ENCODE results near the gene ECHS1. TPM values are rescaled to one million over a fixed set of nuclear protein-coding genes. Genes with fewer than 3 reads are reported as not detected.

ECHS1 gene
- total RNA-seq, 6 experiments from 2014 or later: 105 to 137 (median 114) TPM

DNA sequence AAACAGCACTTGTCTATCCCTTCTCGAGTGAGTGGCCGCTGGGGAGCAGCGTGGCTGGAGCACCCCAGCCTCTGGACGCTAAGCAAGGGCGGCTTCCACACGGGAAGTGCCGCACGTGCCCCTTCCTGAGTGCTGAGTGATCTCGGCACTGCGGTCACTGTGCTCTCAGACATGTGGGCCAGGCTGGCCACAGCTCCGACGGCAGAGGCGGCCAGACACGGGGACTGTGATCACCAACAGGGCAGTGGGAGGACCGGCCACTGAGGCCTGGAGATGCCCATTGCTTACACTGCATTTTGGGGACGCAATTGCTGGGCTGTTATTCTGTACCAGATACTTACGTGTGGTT is 7.0 kb downstream of the ECHS1 start:
- Mint-ChIP-seq H3K4me3 (no peak overlapping the region), H3K36me3 (ENCODE audit: low read depth) (peaks cover 41% of the 10 kb centered on the region), H3K27me3 (ENCODE audit: insufficient read depth) (peaks cover 2% of the 10 kb centered on the region), H3K4me1 (ENCODE audit: low read depth) (no peaks in the 10 kb centered on the region), H3K27ac (no peak overlapping the region), H3K9me3 (no peaks in the 10 kb centered on the region)
- no peak for DNase-seq
- TF ChIP-seq, protein P1, sequence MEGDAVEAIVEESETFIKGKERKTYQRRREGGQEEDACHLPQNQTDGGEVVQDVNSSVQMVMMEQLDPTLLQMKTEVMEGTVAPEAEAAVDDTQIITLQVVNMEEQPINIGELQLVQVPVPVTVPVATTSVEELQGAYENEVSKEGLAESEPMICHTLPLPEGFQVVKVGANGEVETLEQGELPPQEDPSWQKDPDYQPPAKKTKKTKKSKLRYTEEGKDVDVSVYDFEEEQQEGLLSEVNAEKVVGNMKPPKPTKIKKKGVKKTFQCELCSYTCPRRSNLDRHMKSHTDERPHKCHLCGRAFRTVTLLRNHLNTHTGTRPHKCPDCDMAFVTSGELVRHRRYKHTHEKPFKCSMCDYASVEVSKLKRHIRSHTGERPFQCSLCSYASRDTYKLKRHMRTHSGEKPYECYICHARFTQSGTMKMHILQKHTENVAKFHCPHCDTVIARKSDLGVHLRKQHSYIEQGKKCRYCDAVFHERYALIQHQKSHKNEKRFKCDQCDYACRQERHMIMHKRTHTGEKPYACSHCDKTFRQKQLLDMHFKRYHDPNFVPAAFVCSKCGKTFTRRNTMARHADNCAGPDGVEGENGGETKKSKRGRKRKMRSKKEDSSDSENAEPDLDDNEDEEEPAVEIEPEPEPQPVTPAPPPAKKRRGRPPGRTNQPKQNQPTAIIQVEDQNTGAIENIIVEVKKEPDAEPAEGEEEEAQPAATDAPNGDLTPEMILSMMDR (IDR thresholded peaks at IDR 0.05): no peak

DNA sequence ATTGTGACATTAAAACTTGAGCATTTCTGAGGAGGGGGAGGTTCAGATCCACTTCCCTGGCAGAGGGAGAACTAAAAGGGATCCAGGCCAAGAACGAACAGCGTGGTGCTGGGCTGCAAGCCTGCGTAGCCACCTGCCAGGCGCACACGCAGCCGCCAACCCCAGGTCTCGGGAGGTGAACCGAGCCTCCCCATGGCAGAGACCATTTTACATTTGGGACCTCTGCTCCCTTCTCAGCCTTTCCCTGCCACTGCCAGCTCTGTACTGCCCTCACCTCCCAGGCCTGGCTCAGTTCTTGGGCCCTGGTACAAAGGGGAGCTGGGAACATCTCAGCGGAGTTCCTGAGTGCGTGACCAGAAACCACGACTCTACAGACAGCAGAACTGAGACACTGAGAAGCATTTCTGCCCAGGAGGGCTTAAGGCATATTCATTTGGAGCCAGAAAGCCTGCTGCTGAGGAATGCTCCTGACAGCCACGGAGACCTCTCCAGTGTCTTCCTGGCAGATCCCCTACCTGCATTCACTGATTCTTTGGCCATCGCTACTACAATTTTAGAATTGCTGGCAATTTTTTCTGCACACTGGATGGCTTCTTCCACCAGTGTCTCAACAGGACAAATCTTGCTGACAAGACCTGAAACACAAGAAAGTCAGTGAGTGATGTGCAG is 7.6 kb downstream of the ECHS1 start:
- Mint-ChIP-seq H3K36me3 (ENCODE audit: low read depth) (peaks cover 40% of the 10 kb centered on the region), H3K27me3 (ENCODE audit: insufficient read depth) (peaks cover 2% of the 10 kb centered on the region), H3K9me3 (no peaks in the 10 kb centered on the region), H3K4me1 (ENCODE audit: low read depth) (no peaks in the 10 kb centered on the region), H3K4me3 (no peak overlapping the region), H3K27ac (no peak overlapping the region)
- TF ChIP-seq, protein P1 (IDR thresholded peaks at IDR 0.05): no peak
- DNase-seq: no peak

DNA sequence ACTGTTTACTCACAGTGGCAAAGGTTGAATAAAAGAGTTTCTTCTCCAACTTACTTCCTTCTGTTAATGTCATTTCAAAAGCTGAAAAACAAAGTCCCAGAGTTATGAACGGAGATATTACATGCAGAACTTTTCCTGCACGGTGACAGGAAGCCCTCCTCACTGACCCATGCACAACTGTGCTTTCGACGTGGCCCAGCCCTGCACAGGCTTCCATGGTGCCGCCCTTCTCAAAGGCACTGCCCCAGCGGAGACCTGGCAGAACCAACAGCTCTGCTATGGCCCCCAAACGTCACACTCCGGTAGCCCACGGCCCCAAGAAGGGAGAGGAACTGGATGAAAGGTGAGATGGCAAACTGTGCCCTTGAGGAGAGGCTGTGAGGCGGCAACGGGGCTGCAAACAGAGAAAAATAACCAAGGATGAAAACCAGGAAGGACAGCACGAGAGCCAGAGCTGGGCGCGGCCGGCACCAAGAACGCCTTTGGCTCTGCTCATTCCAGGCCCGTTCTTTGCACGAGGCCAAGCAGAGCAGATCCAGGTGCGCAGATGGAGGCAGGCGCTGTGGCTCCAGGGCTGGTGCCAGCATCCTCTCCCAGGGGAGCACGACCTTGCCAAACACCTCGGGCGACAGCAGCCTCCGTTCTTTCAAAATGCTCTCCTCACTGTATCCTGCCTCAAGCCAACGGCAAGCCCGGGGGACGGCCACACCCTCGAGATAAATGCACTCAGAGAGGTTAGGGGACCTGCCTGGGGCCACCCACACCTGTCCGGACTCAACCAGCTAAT is 8.3 kb downstream of the ECHS1 start:
- Mint-ChIP-seq H3K36me3 (ENCODE audit: low read depth) (peaks cover 37% of the 10 kb centered on the region), H3K9me3 (no peaks in the 10 kb centered on the region), H3K27me3 (ENCODE audit: insufficient read depth) (peaks cover 2% of the 10 kb centered on the region), H3K4me3 (no peak overlapping the region), H3K4me1 (ENCODE audit: low read depth) (no peaks in the 10 kb centered on the region), H3K27ac (no peak overlapping the region)
- DNase-seq: no peak
- TF ChIP-seq, protein P1 (IDR thresholded peaks at IDR 0.05): no peak

DNA sequence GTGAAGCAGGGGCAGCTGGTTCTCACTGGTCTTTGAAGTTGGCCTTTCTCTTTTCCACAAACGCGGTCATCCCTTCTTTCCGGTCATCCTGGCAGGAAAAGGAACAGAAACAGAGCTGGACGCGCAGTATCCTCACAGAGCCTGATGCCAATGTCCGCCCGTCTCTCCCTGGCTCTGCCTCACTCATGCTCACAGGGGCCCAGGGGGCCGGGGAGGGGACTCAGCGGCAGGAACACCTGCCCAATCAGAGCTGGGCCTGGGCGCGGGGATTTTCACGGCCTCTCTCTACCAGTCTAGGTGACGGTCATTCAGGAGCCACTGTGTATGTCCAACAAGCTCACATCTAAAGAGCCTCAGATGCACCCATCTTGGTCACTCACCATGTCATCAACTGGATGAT is 10.3 kb downstream of the ECHS1 start:
- no peaks in the 10 kb centered on the region for H3K9me3 Mint-ChIP-seq
- no peaks in the 10 kb centered on the region for H3K4me1 Mint-ChIP-seq (ENCODE audit: low read depth)
- no peak for DNase-seq
- H3K27ac Mint-ChIP-seq: no peak overlapping the region
- TF ChIP-seq, protein P1 (IDR thresholded peaks at IDR 0.05): no peak
- no peak overlapping the region for H3K4me3 Mint-ChIP-seq
- peaks cover 2% of the 10 kb centered on the region for H3K27me3 Mint-ChIP-seq (ENCODE audit: insufficient read depth)
- peaks cover 28% of the 10 kb centered on the region for H3K36me3 Mint-ChIP-seq (ENCODE audit: low read depth)

DNA sequence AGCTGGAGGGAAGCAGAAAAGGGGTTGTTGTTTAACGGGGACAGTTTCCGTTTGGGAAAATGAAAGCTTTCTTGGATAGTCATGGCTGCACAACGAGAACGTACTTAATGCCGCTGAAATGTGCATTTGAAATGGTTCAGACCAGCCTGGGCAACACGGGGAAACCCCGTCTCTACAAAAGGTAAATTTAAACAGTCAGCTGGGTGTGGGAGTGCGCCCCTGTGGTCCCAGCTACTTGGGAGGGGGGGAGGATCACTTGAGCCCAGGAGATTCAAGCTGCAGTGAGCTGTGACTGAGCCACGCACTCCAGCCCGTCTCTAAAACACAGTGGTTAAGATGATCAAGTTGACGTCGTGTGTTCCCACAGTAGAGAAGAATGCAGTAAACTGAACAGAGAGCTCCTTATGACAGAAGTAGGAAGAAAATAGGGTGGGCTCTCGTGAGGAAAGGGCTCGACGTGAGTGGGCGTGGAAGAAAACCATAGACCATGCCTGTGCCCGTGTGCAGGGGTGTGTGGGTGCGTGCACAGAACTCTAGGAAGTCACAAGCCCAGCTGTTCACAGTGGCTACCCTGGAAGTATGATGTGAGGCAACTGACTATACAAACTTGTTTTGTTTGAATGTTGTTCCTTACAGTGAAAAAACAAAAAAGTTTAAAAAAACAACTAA is 11.2 kb downstream of the ECHS1 start:
- Mint-ChIP-seq H3K4me1 (ENCODE audit: low read depth) (no peaks in the 10 kb centered on the region), H3K4me3 (no peak overlapping the region), H3K27me3 (ENCODE audit: insufficient read depth) (peaks cover 2% of the 10 kb centered on the region), H3K27ac (no peak overlapping the region), H3K36me3 (ENCODE audit: low read depth) (peaks cover 28% of the 10 kb centered on the region), H3K9me3 (no peaks in the 10 kb centered on the region)
- no peak for DNase-seq
- TF ChIP-seq, protein P1 (IDR thresholded peaks at IDR 0.05): no peak
